Measurements from ENCODE around the gene TBC1D26.
A peak's percentile ranks its signal among the peaks of the same experiment; 100 is the strongest.
"Not testable (repeated sequence)": the region's sequence is repeated elsewhere in the genome, so short reads cannot be mapped to it uniquely, and the experiment has no call there.

Gene TBC1D26

GRCh38 chr17:15731900-15732299 lies at the start of gene TBC1D26:
Gene TBC1D26, plus strand, starts transcription at chr17:15732283. Its CDS starts 3,066 bp downstream, at chr17:15735349.
- in situ Hi-C loops (cut with HindIII; ENCODE audit: low pct_ligation_motif_present, low pct_unique_long_range_greater_than_20kb, low sequenced_read_pairs); DNase-seq: not testable (repeated sequence)

GRCh38 chr17:15683135-15683534 lies 48.9 kb upstream of the TBC1D26 start:
- in situ Hi-C loops (cut with HindIII; ENCODE audit: low pct_ligation_motif_present, low pct_unique_long_range_greater_than_20kb, low sequenced_read_pairs); DNase-seq: not testable (repeated sequence)

- DNase-seq, result peak; percentile 55
- in situ Hi-C loops (cut with HindIII; ENCODE audit: low pct_ligation_motif_present, low pct_unique_long_range_greater_than_20kb, low sequenced_read_pairs), result not testable (repeated sequence)
Observed at GRCh38 chr17:15683824-15684478, 48.1 kb upstream of the TBC1D26 start, which contains the start of gene TRIM16. Gene TRIM16, minus strand, starts transcription at chr17:15684311. Its CDS starts 32,702 bp downstream, at chr17:15651609.

- DNase-seq; in situ Hi-C loops (cut with HindIII; ENCODE audit: low pct_ligation_motif_present, low pct_unique_long_range_greater_than_20kb, low sequenced_read_pairs): not testable (repeated sequence)
Observed at GRCh38 chr17:15687494-15687893, 44.6 kb upstream of the TBC1D26 start.

GRCh38 chr17:15698967-15699366 lies 33.1 kb upstream of the TBC1D26 start:
- in situ Hi-C loops (cut with HindIII; ENCODE audit: low pct_ligation_motif_present, low pct_unique_long_range_greater_than_20kb, low sequenced_read_pairs); DNase-seq: not testable (repeated sequence)

GRCh38 chr17:15699413-15699924 lies 32.6 kb upstream of the TBC1D26 start, which contains the start of gene ZNF286A:
Gene ZNF286A, plus strand, starts transcription at chr17:15699752. Its CDS starts 578 bp downstream, at chr17:15700330.
- in situ Hi-C loops (cut with HindIII; ENCODE audit: low pct_ligation_motif_present, low pct_unique_long_range_greater_than_20kb, low sequenced_read_pairs), result not testable (repeated sequence)

GRCh38 chr17:15699937-15700336 lies 32.1 kb upstream of the TBC1D26 start:
- DNase-seq; in situ Hi-C loops (cut with HindIII; ENCODE audit: low pct_ligation_motif_present, low pct_unique_long_range_greater_than_20kb, low sequenced_read_pairs): not testable (repeated sequence)

More at GRCh38 chr17:15699413-15699924, 32.6 kb upstream of the TBC1D26 start, which contains the start of gene ZNF286A:
- peak; percentile 100 for DNase-seq

- in situ Hi-C loops (cut with HindIII; ENCODE audit: low pct_ligation_motif_present, low pct_unique_long_range_greater_than_20kb, low sequenced_read_pairs); DNase-seq: not testable (repeated sequence)
Observed at GRCh38 chr17:15704239-15704638, 27.8 kb upstream of the TBC1D26 start.

- DNase-seq; in situ Hi-C loops (cut with HindIII; ENCODE audit: low pct_ligation_motif_present, low pct_unique_long_range_greater_than_20kb, low sequenced_read_pairs): not testable (repeated sequence)
Observed at GRCh38 chr17:15704813-15705212, 27.3 kb upstream of the TBC1D26 start.

GRCh38 chr17:15708879-15709278 lies 23.2 kb upstream of the TBC1D26 start:
- DNase-seq; in situ Hi-C loops (cut with HindIII; ENCODE audit: low pct_ligation_motif_present, low pct_unique_long_range_greater_than_20kb, low sequenced_read_pairs): not testable (repeated sequence)

GRCh38 chr17:15716601-15717563 lies 15.2 kb upstream of the TBC1D26 start:
- in situ Hi-C loops (cut with HindIII; ENCODE audit: low pct_ligation_motif_present, low pct_unique_long_range_greater_than_20kb, low sequenced_read_pairs), result not testable (repeated sequence)

GRCh38 chr17:15730535-15730934 lies 1.5 kb upstream of the TBC1D26 start:
- in situ Hi-C loops (cut with HindIII; ENCODE audit: low pct_ligation_motif_present, low pct_unique_long_range_greater_than_20kb, low sequenced_read_pairs); DNase-seq: not testable (repeated sequence)

More at GRCh38 chr17:15716601-15717563, 15.2 kb upstream of the TBC1D26 start:
- DNase-seq, result not testable (repeated sequence)

GRCh38 chr17:15733174-15733789 lies 1.2 kb downstream of the TBC1D26 start:
- in situ Hi-C loops (cut with HindIII; ENCODE audit: low pct_ligation_motif_present, low pct_unique_long_range_greater_than_20kb, low sequenced_read_pairs); DNase-seq: not testable (repeated sequence)

GRCh38 chr17:15736578-15736977 lies 4.5 kb downstream of the TBC1D26 start:
- in situ Hi-C loops (cut with HindIII; ENCODE audit: low pct_ligation_motif_present, low pct_unique_long_range_greater_than_20kb, low sequenced_read_pairs); DNase-seq: not testable (repeated sequence)

- in situ Hi-C loops (cut with HindIII; ENCODE audit: low pct_ligation_motif_present, low pct_unique_long_range_greater_than_20kb, low sequenced_read_pairs), result no loop called here
- DNase-seq, result no peak
Observed at GRCh38 chr17:15738066-15738465, 6.0 kb downstream of the TBC1D26 start.

GRCh38 chr17:15739259-15739658 lies 7.2 kb downstream of the TBC1D26 start:
- DNase-seq; in situ Hi-C loops (cut with HindIII; ENCODE audit: low pct_ligation_motif_present, low pct_unique_long_range_greater_than_20kb, low sequenced_read_pairs): not testable (repeated sequence)

- DNase-seq; in situ Hi-C loops (cut with HindIII; ENCODE audit: low pct_ligation_motif_present, low pct_unique_long_range_greater_than_20kb, low sequenced_read_pairs): not testable (repeated sequence)
Observed at GRCh38 chr17:15740041-15740440, 8.0 kb downstream of the TBC1D26 start.

- in situ Hi-C loops (cut with HindIII; ENCODE audit: low pct_ligation_motif_present, low pct_unique_long_range_greater_than_20kb, low sequenced_read_pairs), result no loop called here
- no peak for DNase-seq
Observed at GRCh38 chr17:15740570-15741120, 8.6 kb downstream of the TBC1D26 start.
